ENCODE data around the gene PLXNB2. TPM values are rescaled to one million over a fixed set of nuclear protein-coding genes. Genes with fewer than 3 reads are reported as not detected.

PLXNB2 gene
- total RNA-seq, 1 donor from 2014 or later: 44.4 TPM

GRCh38 chr22:50245214-50246072 lies 62.0 kb downstream of the PLXNB2 start:
- no peak for FAIRE-seq
- DNase-seq (ENCODE audit: low spot score in 2 of 2): no peak

GRCh38 chr22:50244420-50245213 lies 62.8 kb downstream of the PLXNB2 start, which contains the start of gene TUBGCP6:
Gene TUBGCP6, minus strand, starts transcription at chr22:50245023. Its CDS starts 564 bp downstream, at chr22:50244459.
- peak; percentile 97 to 98 for DNase-seq (ENCODE audit: low spot score in 2 of 2)
- no peak for FAIRE-seq

GRCh38 chr22:50243685-50244419 lies 63.6 kb downstream of the PLXNB2 start:
- DNase-seq (ENCODE audit: low spot score in 2 of 2) (no peak), FAIRE-seq (no peak)

- FAIRE-seq (no peak), DNase-seq (ENCODE audit: low spot score in 2 of 2) (no peak)
Observed at GRCh38 chr22:50242406-50242949, 65.0 kb downstream of the PLXNB2 start.

GRCh38 chr22:50238755-50239154 lies 68.7 kb downstream of the PLXNB2 start:
- FAIRE-seq (no peak), DNase-seq (ENCODE audit: low spot score in 2 of 2) (no peak)

GRCh38 chr22:50236731-50237409 lies 70.6 kb downstream of the PLXNB2 start:
- no peak for DNase-seq (ENCODE audit: low spot score in 2 of 2)
- no peak for FAIRE-seq

- no peak for DNase-seq (ENCODE audit: low spot score in 2 of 2)
- FAIRE-seq: no peak
Observed at GRCh38 chr22:50233223-50233622, 74.2 kb downstream of the PLXNB2 start.

- no peak for DNase-seq (ENCODE audit: low spot score in 2 of 2)
- FAIRE-seq: no peak
Observed at GRCh38 chr22:50232481-50233151, 74.8 kb downstream of the PLXNB2 start.

- FAIRE-seq (no peak), DNase-seq (ENCODE audit: low spot score in 2 of 2) (no peak)
Observed at GRCh38 chr22:50229370-50229769, 78.1 kb downstream of the PLXNB2 start.

- DNase-seq (ENCODE audit: low spot score in 2 of 2) (no peak), FAIRE-seq (no peak)
Observed at GRCh38 chr22:50228366-50228765, 79.1 kb downstream of the PLXNB2 start.

GRCh38 chr22:50227579-50228215 lies 79.7 kb downstream of the PLXNB2 start:
- no peak for FAIRE-seq
- no peak for DNase-seq (ENCODE audit: low spot score in 2 of 2)

GRCh38 chr22:50226875-50227165 lies 80.6 kb downstream of the PLXNB2 start:
- FAIRE-seq (no peak), DNase-seq (ENCODE audit: low spot score in 2 of 2) (no peak)

- FAIRE-seq (no peak), DNase-seq (ENCODE audit: low spot score in 2 of 2) (no peak)
Observed at GRCh38 chr22:50226063-50226874, 81.2 kb downstream of the PLXNB2 start.

- no peak for FAIRE-seq
- no peak for DNase-seq (ENCODE audit: low spot score in 2 of 2)
Observed at GRCh38 chr22:50225200-50225969, 82.1 kb downstream of the PLXNB2 start.

All from frontal cortex (tissue), 4 donors.